Stomach smooth muscle (tissue), 2 donors: ENCODE results near the gene TM6SF1.

ENCODE experiments used
- H3K27ac ChIP-seq: one replicate; pipeline ENCODE4 v1.7.0; 2013; ENCODE audit warnings: mild to moderate bottlenecking, low read length, inconsistent platforms
- H3K27me3 ChIP-seq, 2 donors: one replicate each; pipeline ENCODE4 v1.7.0; 2013; ENCODE audit warnings: low read length in 2 of 2; ENCODE audit not compliant: insufficient read depth in 2 of 2, control insufficient read depth in 1 of 2
- H3K36me3 ChIP-seq, 2 donors: one replicate each; pipeline ENCODE4 v1.7.0; 2013; ENCODE audit warnings: low read length in 2 of 2; ENCODE audit not compliant: control insufficient read depth in 2 of 2, insufficient read depth in 2 of 2
- H3K4me1 ChIP-seq: one replicate; pipeline ENCODE4 v1.7.0; 2013; ENCODE audit warnings: low read length; ENCODE audit not compliant: control insufficient read depth, insufficient read depth
- H3K4me3 ChIP-seq, 2 donors: one replicate each; pipeline ENCODE4 v1.7.0; 2013; ENCODE audit warnings: low read length in 2 of 2
- H3K9ac ChIP-seq, 2 donors: one replicate each; pipeline ENCODE4 v1.7.0; 2013; ENCODE audit warnings: low read length in 2 of 2, mild to moderate bottlenecking in 1 of 2
- H3K9me3 ChIP-seq, 2 donors: one replicate each; pipeline ENCODE4 v1.7.0; 2013; ENCODE audit warnings: low read length in 2 of 2; ENCODE audit not compliant: control insufficient read depth in 2 of 2
- donor health status: healthy.
- donor health status: Pancreatic carcinoma.

Gene TM6SF1

DNA sequence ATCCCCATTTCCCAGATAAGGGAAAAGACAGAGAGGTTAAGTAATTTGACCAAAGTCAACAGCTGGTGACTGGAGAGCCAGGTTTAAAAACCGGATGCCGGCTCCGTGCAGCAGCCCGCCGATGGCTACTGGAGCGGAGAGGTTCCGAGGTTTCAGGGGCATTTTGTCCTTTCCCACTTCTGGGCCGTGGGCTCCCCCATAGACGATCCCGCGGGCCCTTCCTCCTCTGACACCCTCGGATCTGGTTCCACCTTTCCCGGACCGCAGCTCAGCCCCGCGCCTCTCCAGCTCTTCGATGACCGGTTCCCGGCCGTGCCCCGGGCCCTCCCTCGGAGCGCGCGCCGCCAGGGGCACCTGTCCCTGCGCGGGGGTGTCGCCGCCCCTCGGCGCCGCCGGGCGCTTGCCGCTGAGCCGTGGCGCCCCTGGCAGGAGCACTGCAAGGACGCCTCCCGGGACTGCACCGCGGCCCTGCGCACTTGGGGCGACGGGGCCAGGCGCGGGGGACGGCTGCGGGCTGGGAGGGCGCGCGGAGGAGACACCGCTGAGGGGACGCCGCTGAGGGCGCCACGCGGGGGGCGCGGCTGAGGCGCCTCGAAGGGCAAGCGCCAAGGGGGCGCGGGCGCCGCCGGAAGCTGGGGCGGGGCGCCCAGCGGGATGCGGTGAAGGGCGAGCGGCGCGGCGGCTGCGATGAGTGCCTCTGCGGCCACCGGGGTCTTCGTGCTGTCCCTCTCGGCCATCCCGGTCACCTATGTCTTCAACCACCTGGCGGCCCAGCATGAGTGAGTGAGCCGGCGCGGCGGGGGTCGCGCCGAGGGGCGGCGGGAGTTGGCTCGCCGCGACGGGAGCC is at the start of gene TM6SF1:
TSS of gene TM6SF1 (plus strand) at position 652 of the 847 bp plus-strand sequence. CDS start at position 688, 36 bp downstream.
- H3K27ac ChIP-seq = no peak within 1 kb of the TSS
- H3K27me3 ChIP-seq = peaks cover 31 to 34% of the 10 kb centered on the region in 2 donors
- H3K4me1 ChIP-seq = peaks cover 14% of the 10 kb centered on the region
- peak within 1 kb of the TSS; percentile 31 to 63 for H3K4me3 ChIP-seq
- H3K36me3 ChIP-seq = no peaks in the 10 kb centered on the region
- no peak within 1 kb of the TSS for H3K9ac ChIP-seq
- H3K9me3 ChIP-seq = no peaks in the 10 kb centered on the region

- Histone ChIP-seq H3K4me3 (peak overlapping the region in 1 of 2 donors; percentile 22), H3K27me3 (no peaks in the 10 kb centered on the region), H3K4me1 (peaks cover 10% of the 10 kb centered on the region), H3K9ac (no peak overlapping the region), H3K9me3 (no peaks in the 10 kb centered on the region), H3K27ac (no peak overlapping the region), H3K36me3 (peaks cover 4 to 11% of the 10 kb centered on the region in 2 donors)
These were observed 49.6 kb upstream of the TM6SF1 start for GRCh38 chr15:83057696-83058376.

DNA sequence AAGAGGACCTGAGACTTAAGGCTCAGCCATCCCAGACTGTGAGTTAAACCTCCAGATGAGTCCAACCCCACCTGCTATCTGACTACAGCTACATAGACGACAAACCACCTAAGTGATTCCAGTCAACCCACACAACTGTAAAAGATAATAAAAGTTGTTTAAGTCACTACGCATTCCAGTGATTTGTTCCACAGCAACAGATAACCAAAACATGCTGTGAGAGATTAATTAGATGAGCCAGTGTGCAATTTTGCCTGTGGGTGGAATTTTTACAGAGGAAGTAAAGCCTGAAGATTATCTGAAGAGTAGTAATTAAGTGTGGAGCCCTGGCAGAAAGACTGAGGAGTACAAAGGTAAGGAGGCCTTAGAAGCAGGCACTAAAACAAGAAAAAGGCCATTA is 45.8 kb upstream of the TM6SF1 start:
- no peaks in the 10 kb centered on the region for H3K9me3 ChIP-seq
- no peak overlapping the region for H3K27ac ChIP-seq
- H3K4me1 ChIP-seq = peaks cover 16% of the 10 kb centered on the region
- no peak overlapping the region for H3K9ac ChIP-seq
- H3K4me3 ChIP-seq = no peak overlapping the region
- H3K36me3 ChIP-seq = no peaks in the 10 kb centered on the region
- no peaks in the 10 kb centered on the region for H3K27me3 ChIP-seq

GRCh38 chr15:83062768-83063180 is 44.7 kb upstream of the TM6SF1 start:
- no peaks in the 10 kb centered on the region for H3K36me3 ChIP-seq
- H3K4me3 ChIP-seq = no peak overlapping the region
- no peak overlapping the region for H3K9ac ChIP-seq
- H3K4me1 ChIP-seq = peaks cover 20% of the 10 kb centered on the region
- H3K27ac ChIP-seq = no peak overlapping the region
- no peaks in the 10 kb centered on the region for H3K9me3 ChIP-seq
- no peaks in the 10 kb centered on the region for H3K27me3 ChIP-seq

- Histone ChIP-seq H3K4me3 (no peak overlapping the region), H3K4me1 (peaks cover 15% of the 10 kb centered on the region), H3K36me3 (no peaks in the 10 kb centered on the region), H3K27me3 (no peaks in the 10 kb centered on the region), H3K9me3 (no peaks in the 10 kb centered on the region), H3K9ac (no peak overlapping the region), H3K27ac (no peak overlapping the region)
These were observed 43.9 kb upstream of the TM6SF1 start for GRCh38 chr15:83063551-83063950.

GRCh38 chr15:83064859-83065258 is 42.6 kb upstream of the TM6SF1 start:
- peak overlapping the region; percentile 92 to 94 for H3K4me3 ChIP-seq
- no peak overlapping the region for H3K27ac ChIP-seq
- H3K4me1 ChIP-seq = peaks cover 15% of the 10 kb centered on the region
- no peaks in the 10 kb centered on the region for H3K27me3 ChIP-seq
- H3K9ac ChIP-seq = no peak overlapping the region
- H3K9me3 ChIP-seq = no peaks in the 10 kb centered on the region
- H3K36me3 ChIP-seq = no peaks in the 10 kb centered on the region

DNA sequence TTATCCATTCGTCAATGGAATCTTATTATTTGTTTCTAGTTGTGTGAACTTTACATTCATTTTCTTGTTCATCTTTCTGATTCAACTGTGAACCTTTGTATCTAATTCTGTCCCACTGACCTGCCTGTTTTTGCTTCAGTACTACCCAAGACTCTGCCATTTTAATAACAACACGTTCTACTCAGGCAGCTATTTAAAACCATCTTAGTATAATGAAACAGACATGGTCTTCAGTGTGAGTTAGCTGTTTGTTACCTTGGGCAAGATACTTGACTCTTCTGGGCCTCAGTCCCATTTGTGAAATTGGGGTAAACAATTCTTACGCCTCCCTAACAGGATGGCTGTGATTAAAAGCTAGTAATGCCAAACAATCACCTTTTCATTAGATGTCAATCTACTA is 42.0 kb upstream of the TM6SF1 start:
- H3K9ac ChIP-seq = peak overlapping the region in 1 of 2 donors; percentile 89
- H3K36me3 ChIP-seq = no peaks in the 10 kb centered on the region
- no peaks in the 10 kb centered on the region for H3K27me3 ChIP-seq
- no peak overlapping the region for H3K27ac ChIP-seq
- peak overlapping the region; percentile 92 to 94 for H3K4me3 ChIP-seq
- no peaks in the 10 kb centered on the region for H3K9me3 ChIP-seq
- H3K4me1 ChIP-seq = peaks cover 15% of the 10 kb centered on the region

DNA sequence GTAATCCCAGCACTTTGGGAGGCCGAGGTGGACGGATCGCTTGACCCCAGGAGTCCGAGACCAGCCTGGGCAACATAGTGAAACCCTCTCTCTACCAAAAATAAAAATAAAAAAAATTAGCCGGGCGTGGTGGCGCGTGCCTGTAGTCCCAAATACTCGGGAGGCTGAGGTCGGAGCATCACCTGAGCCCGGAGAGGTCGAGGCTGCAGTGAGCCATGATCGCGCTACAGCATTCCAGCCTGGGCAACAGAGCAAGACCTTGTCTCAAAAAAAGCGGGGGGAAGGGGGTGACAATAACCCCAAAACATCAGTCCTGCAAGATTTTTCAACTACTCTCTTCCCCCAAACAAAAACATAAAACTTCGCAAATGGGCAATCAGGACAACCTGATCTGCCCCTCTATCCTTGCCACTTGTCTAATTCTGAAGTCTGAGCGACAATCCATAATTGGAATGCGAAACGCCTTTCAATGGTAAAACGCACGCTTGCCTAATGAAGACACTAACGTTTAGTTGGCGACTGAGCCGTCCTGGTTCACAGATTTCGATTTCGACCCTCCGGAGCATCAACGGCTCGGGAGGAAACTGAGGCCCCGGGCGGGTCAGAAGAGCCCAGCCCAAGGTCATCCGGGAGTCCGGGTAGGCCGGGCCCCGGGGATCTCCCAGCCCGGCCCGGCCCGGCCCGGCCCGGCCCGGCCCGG is 41.3 kb upstream of the TM6SF1 start:
- H3K27me3 ChIP-seq = no peaks in the 10 kb centered on the region
- peak overlapping the region; percentile 92 to 94 for H3K4me3 ChIP-seq
- H3K36me3 ChIP-seq = no peaks in the 10 kb centered on the region
- peaks cover 15% of the 10 kb centered on the region for H3K4me1 ChIP-seq
- H3K9ac ChIP-seq = peak overlapping the region; percentile 89 to 92
- no peaks in the 10 kb centered on the region for H3K9me3 ChIP-seq
- H3K27ac ChIP-seq = peak overlapping the region; percentile 84

- H3K27ac ChIP-seq = peak within 1 kb of the TSS; percentile 84
- H3K36me3 ChIP-seq = no peaks in the 10 kb centered on the region
- H3K4me3 ChIP-seq = peak within 1 kb of the TSS; percentile 92 to 94
- H3K9me3 ChIP-seq = no peaks in the 10 kb centered on the region
- H3K4me1 ChIP-seq = peaks cover 12% of the 10 kb centered on the region
- no peaks in the 10 kb centered on the region for H3K27me3 ChIP-seq
- peak within 1 kb of the TSS; percentile 89 to 92 for H3K9ac ChIP-seq
These were observed 40.5 kb upstream of the TM6SF1 start, which contains the start of gene BTBD1 for GRCh38 chr15:83066734-83067637. TSS of gene BTBD1 (minus strand) at chr15:83067252. CDS start at chr15:83067151, 101 bp downstream.

GRCh38 chr15:83067638-83067962 is 39.8 kb upstream of the TM6SF1 start:
- Histone ChIP-seq H3K27ac (peak overlapping the region; percentile 84), H3K4me3 (peak overlapping the region; percentile 92 to 94), H3K9me3 (no peaks in the 10 kb centered on the region), H3K4me1 (peaks cover 12% of the 10 kb centered on the region), H3K9ac (peak overlapping the region; percentile 60 to 89), H3K36me3 (no peaks in the 10 kb centered on the region), H3K27me3 (no peaks in the 10 kb centered on the region)
